Measurements from ENCODE around the gene EMILIN1. TPM values are rescaled to one million over a fixed set of nuclear protein-coding genes. Genes with fewer than 3 reads are reported as not detected.
"Not testable (repeated sequence)": the region's sequence is repeated elsewhere in the genome, so short reads cannot be mapped to it uniquely, and the experiment has no call there.

EMILIN1 gene
- total RNA-seq, 4 donors from 2014 or later: 3.6 to 17.9 (median 7.9) TPM

GRCh38 chr2:27109083-27109482 is 30.7 kb downstream of the EMILIN1 start:
- DNase-seq (ENCODE audit: low spot score in 2 of 2): no peak
- intact Hi-C loops (cut with DNase I; ENCODE audit: low total_unique reads): no loop called here
- H3K4me3 ChIP-seq (ENCODE audit: low read depth, poor library complexity, severe bottlenecking): no peak overlapping the region
- WGBS, 2 donors: 91 to 92% methylated on average over 3 of the region's 3 CpGs
- TF ChIP-seq CTCF (IDR thresholded peaks at IDR 0.05) (no peak), POLR2A (IDR thresholded peaks at IDR 0.05) (no peak)

- H3K4me3 ChIP-seq (ENCODE audit: low read depth, poor library complexity, severe bottlenecking); DNase-seq (ENCODE audit: low spot score in 2 of 2); intact Hi-C loops (cut with DNase I; ENCODE audit: low total_unique reads): not testable (repeated sequence)
- WGBS, 2 donors: 85 to 86% methylated on average over 24 of the region's 24 CpGs
These were observed 32.4 kb downstream of the EMILIN1 start for GRCh38 chr2:27110603-27111352.

- DNase-seq (ENCODE audit: low spot score in 2 of 2); H3K4me3 ChIP-seq (ENCODE audit: low read depth, poor library complexity, severe bottlenecking); intact Hi-C loops (cut with DNase I; ENCODE audit: low total_unique reads): not testable (repeated sequence)
- WGBS, 2 donors: 95% methylated on average over 47 to 49 of the region's 49 CpGs
These were observed 33.1 kb downstream of the EMILIN1 start for GRCh38 chr2:27111392-27112078.

- WGBS, 2 donors: 74 to 86% methylated on average over 2 of the region's 2 CpGs
- no peak for TF ChIP-seq CTCF (IDR thresholded peaks at IDR 0.05)
- TF ChIP-seq POLR2A (IDR thresholded peaks at IDR 0.05): no peak
- H3K4me3 ChIP-seq (ENCODE audit: low read depth, poor library complexity, severe bottlenecking): no peak overlapping the region
- DNase-seq (ENCODE audit: low spot score in 2 of 2): no peak
- intact Hi-C loops (cut with DNase I; ENCODE audit: low total_unique reads): no loop called here
These were observed 37.1 kb downstream of the EMILIN1 start for GRCh38 chr2:27115519-27115918.

- intact Hi-C loops (cut with DNase I; ENCODE audit: low total_unique reads): no loop called here
- WGBS, 2 donors: 31% methylated on average over 9 to 14 of the region's 14 CpGs
- TF ChIP-seq CTCF (IDR thresholded peaks at IDR 0.05) (no peak), POLR2A (IDR thresholded peaks at IDR 0.05) (no peak)
- no peak for DNase-seq (ENCODE audit: low spot score in 2 of 2)
- H3K4me3 ChIP-seq (ENCODE audit: low read depth, poor library complexity, severe bottlenecking): peak overlapping the region; percentile 16
These were observed 39.6 kb downstream of the EMILIN1 start for GRCh38 chr2:27117995-27118524.

- 2 to 4% methylated on average over 42 to 49 of the region's 84 CpGs for WGBS, 2 donors
- TF ChIP-seq POLR2A (IDR thresholded peaks at IDR 0.05): no peak
- no peak for TF ChIP-seq CTCF (IDR thresholded peaks at IDR 0.05)
- intact Hi-C loops (cut with DNase I; ENCODE audit: low total_unique reads): no loop called here
- peak within 1 kb of the TSS; percentile 16 for H3K4me3 ChIP-seq (ENCODE audit: low read depth, poor library complexity, severe bottlenecking)
- no peak for DNase-seq (ENCODE audit: low spot score in 2 of 2)
These were observed 40.3 kb downstream of the EMILIN1 start, which contains the start of gene CGREF1 for GRCh38 chr2:27118525-27119329. CGREF1 (minus strand) TSS chr2:27119128; CDS start chr2:27104366, 14,762 bp downstream.

- WGBS, 2 donors: 75 to 82% methylated on average over 8 of the region's 8 CpGs
- H3K4me3 ChIP-seq (ENCODE audit: low read depth, poor library complexity, severe bottlenecking); DNase-seq (ENCODE audit: low spot score in 2 of 2); intact Hi-C loops (cut with DNase I; ENCODE audit: low total_unique reads): not testable (repeated sequence)
These were observed 40.9 kb downstream of the EMILIN1 start for GRCh38 chr2:27119330-27119670.

Data from lower leg skin (tissue), 4 donors.